HEK293T (cell line): Measurements from ENCODE around the gene IGSF9B.

Experiments
- FOXA1 ChIP-seq: fragments of 450-650 bp; IDR thresholded peaks from 2 replicates; pipeline ENCODE4 v1.6.1; 2016; ENCODE audit warnings: mild to moderate bottlenecking
- TF ChIP-seq, protein P1 (sequence below): fragments of 450-650 bp; IDR thresholded peaks from 2 replicates; pipeline ENCODE4 v1.6.1; 2016

DNA sequence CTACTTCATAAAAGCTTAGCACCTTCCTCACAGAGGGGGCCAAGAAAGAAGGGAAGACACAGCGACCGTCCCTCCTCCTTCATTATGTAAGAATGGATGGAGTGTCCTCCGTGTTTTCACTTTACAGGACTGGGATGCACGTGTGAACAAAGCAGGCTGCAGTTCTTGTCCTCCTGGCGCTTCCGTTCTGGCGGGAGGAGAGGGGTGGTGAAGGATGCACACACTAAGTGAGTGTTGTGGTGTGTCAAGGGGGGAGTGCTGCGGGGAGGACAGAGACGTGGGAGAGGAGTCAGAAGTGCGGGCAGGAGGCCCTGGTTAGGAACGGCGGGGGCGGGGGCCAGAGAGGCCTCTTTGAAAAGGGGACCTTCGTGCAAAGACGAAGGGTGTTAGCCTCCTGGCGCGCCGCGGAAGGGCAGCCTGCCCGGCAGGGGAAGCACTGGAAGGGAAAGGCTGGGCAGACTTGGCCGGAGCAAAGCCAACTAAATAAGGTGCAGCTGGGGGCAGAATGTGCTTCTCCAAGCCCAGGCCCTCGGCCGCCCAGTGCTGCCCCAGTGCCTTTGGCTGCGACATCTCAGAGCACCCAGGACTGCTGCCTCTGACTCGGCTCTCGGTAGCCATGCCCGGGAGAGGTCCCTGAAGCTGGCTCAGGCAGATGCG, 27.0 kb upstream of the IGSF9B start:
- no peak for TF ChIP-seq FOXA1
- TF ChIP-seq, protein P1, sequence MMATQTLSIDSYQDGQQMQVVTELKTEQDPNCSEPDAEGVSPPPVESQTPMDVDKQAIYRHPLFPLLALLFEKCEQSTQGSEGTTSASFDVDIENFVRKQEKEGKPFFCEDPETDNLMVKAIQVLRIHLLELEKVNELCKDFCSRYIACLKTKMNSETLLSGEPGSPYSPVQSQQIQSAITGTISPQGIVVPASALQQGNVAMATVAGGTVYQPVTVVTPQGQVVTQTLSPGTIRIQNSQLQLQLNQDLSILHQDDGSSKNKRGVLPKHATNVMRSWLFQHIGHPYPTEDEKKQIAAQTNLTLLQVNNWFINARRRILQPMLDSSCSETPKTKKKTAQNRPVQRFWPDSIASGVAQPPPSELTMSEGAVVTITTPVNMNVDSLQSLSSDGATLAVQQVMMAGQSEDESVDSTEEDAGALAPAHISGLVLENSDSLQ: no peak
